BLaER1 (cell line): ENCODE results near the gene DAW1.
"Not testable (repeated sequence)": the region's sequence is repeated elsewhere in the genome, so short reads cannot be mapped to it uniquely, and the experiment has no call there.

Experiments
- H3K27ac ChIP-seq: shearing (Covaris generic); formaldehyde crosslinking; 2 replicates; pipeline ENCODE4 v1.8.1; 2022
- H3K27me3 ChIP-seq: shearing (Covaris generic); formaldehyde crosslinking; 2 replicates; pipeline ENCODE4 v1.8.1; 2022
- H3K36me3 ChIP-seq: shearing (Covaris generic); formaldehyde crosslinking; 2 replicates; pipeline ENCODE4 v1.8.1; 2022
- H3K4me1 ChIP-seq: shearing (Covaris generic); formaldehyde crosslinking; 2 replicates; pipeline ENCODE4 v1.8.1; 2022
- H3K4me2 ChIP-seq: shearing (Covaris generic); formaldehyde crosslinking; 2 replicates; pipeline ENCODE4 v1.8.1; 2022
- H3K4me3 ChIP-seq: shearing (Covaris generic); formaldehyde crosslinking; 2 replicates; pipeline ENCODE4 v1.8.1; 2022
- H3K9ac ChIP-seq: shearing (Covaris generic); formaldehyde crosslinking; 2 replicates; pipeline ENCODE4 v1.8.1; 2022
- H3K9me3 ChIP-seq: shearing (Covaris generic); formaldehyde crosslinking; 2 replicates; pipeline ENCODE4 v1.8.1; 2022
- H4K20me1 ChIP-seq: shearing (Covaris generic); formaldehyde crosslinking; 2 replicates; pipeline ENCODE4 v1.8.1; 2022
- Cebpa-rat ChIP-seq: shearing (Covaris generic); IDR thresholded peaks from 2 replicates; pipeline ENCODE4 v1.8.1; 2022

DAW1 gene

GRCh38 chr2:227906991-227907390 lies 35.6 kb downstream of the DAW1 start:
- Histone ChIP-seq H4K20me1 (no peaks in the 10 kb centered on the region), H3K9me3 (no peaks in the 10 kb centered on the region), H3K4me1 (no peaks in the 10 kb centered on the region), H3K27me3 (no peaks in the 10 kb centered on the region), H3K27ac (no peak overlapping the region), H3K36me3 (no peaks in the 10 kb centered on the region), H3K4me3 (no peak overlapping the region), H3K4me2 (no peak overlapping the region), H3K9ac (no peak overlapping the region)
- TF ChIP-seq Cebpa-rat = no peak; the same call in 1 of the 2 replicates

GRCh38 chr2:227908266-227909054 lies 37.0 kb downstream of the DAW1 start:
- Histone ChIP-seq H3K27ac (no peak overlapping the region), H3K4me1 (no peaks in the 10 kb centered on the region), H3K4me2 (no peak overlapping the region), H4K20me1 (no peaks in the 10 kb centered on the region), H3K4me3 (no peak overlapping the region), H3K36me3 (no peaks in the 10 kb centered on the region), H3K27me3 (no peaks in the 10 kb centered on the region), H3K9me3 (no peaks in the 10 kb centered on the region), H3K9ac (no peak overlapping the region)
- no peak for TF ChIP-seq Cebpa-rat

- Histone ChIP-seq H3K4me3 (no peak overlapping the region), H3K9me3 (no peaks in the 10 kb centered on the region), H3K36me3 (no peaks in the 10 kb centered on the region), H3K4me1 (no peaks in the 10 kb centered on the region), H3K9ac (no peak overlapping the region), H3K4me2 (no peak overlapping the region), H3K27ac (no peak overlapping the region), H4K20me1 (no peaks in the 10 kb centered on the region), H3K27me3 (no peaks in the 10 kb centered on the region)
- no peak for TF ChIP-seq Cebpa-rat
These were observed 42.9 kb downstream of the DAW1 start for GRCh38 chr2:227914362-227914761.

GRCh38 chr2:227921648-227922047 lies 50.2 kb downstream of the DAW1 start:
- Histone ChIP-seq H3K27ac (no peak overlapping the region), H3K9me3 (0 out of 2 replicates have a peak, but pooled peaks cover under 1% of the 10 kb centered on the region), H3K4me3 (no peak overlapping the region), H3K9ac (no peak overlapping the region), H3K4me2 (no peak overlapping the region), H4K20me1 (no peaks in the 10 kb centered on the region), H3K4me1 (no peaks in the 10 kb centered on the region), H3K36me3 (no peaks in the 10 kb centered on the region), H3K27me3 (no peaks in the 10 kb centered on the region)
- no peak for TF ChIP-seq Cebpa-rat

GRCh38 chr2:227932001-227932400 lies 60.6 kb downstream of the DAW1 start:
- Histone ChIP-seq H3K4me2 (no peak overlapping the region), H3K27me3 (no peaks in the 10 kb centered on the region), H4K20me1 (no peaks in the 10 kb centered on the region), H3K4me1 (no peaks in the 10 kb centered on the region), H3K9me3 (peaks cover 17% of the 10 kb centered on the region), H3K27ac (no peak overlapping the region), H3K4me3 (no peak overlapping the region), H3K36me3 (no peaks in the 10 kb centered on the region), H3K9ac (no peak overlapping the region)
- no peak for TF ChIP-seq Cebpa-rat

- Histone ChIP-seq H4K20me1 (no peaks in the 10 kb centered on the region), H3K4me2 (no peak overlapping the region), H3K4me3 (no peak overlapping the region), H3K9me3 (peaks cover 13% of the 10 kb centered on the region), H3K27ac (no peak overlapping the region), H3K27me3 (no peaks in the 10 kb centered on the region), H3K9ac (no peak overlapping the region), H3K4me1 (no peaks in the 10 kb centered on the region), H3K36me3 (no peaks in the 10 kb centered on the region)
- TF ChIP-seq Cebpa-rat = no peak
These were observed 61.0 kb downstream of the DAW1 start for GRCh38 chr2:227932403-227932802.

- Histone ChIP-seq H3K4me2 (no peak overlapping the region), H3K9me3 (no peaks in the 10 kb centered on the region), H3K27ac (no peak overlapping the region), H4K20me1 (no peaks in the 10 kb centered on the region), H3K9ac (no peak overlapping the region), H3K36me3 (no peaks in the 10 kb centered on the region), H3K27me3 (no peaks in the 10 kb centered on the region), H3K4me3 (no peak overlapping the region), H3K4me1 (no peaks in the 10 kb centered on the region)
- TF ChIP-seq Cebpa-rat = no peak
These were observed 62.5 kb downstream of the DAW1 start for GRCh38 chr2:227933884-227934283.

GRCh38 chr2:227936249-227936648 lies 64.8 kb downstream of the DAW1 start:
- H3K27ac ChIP-seq, H3K4me1 ChIP-seq, H4K20me1 ChIP-seq, H3K9ac ChIP-seq, H3K4me3 ChIP-seq, H3K27me3 ChIP-seq, H3K9me3 ChIP-seq, H3K36me3 ChIP-seq, H3K4me2 ChIP-seq: not testable (repeated sequence)

- H3K9me3 ChIP-seq = no peaks in the 10 kb centered on the region
- H3K27me3 ChIP-seq = no peaks in the 10 kb centered on the region
- TF ChIP-seq Cebpa-rat = no peak
- H3K9ac ChIP-seq = no peak overlapping the region
- H3K4me2 ChIP-seq = no peak overlapping the region
- no peaks in the 10 kb centered on the region for H3K36me3 ChIP-seq
- H4K20me1 ChIP-seq = no peaks in the 10 kb centered on the region
- H3K4me3 ChIP-seq = no peak overlapping the region
- no peaks in the 10 kb centered on the region for H3K4me1 ChIP-seq
- H3K27ac ChIP-seq = no peak overlapping the region
These were observed 68.0 kb downstream of the DAW1 start for GRCh38 chr2:227939271-227940027.

GRCh38 chr2:227942021-227942420 lies 70.6 kb downstream of the DAW1 start:
- H3K27me3 ChIP-seq = no peaks in the 10 kb centered on the region
- no peaks in the 10 kb centered on the region for H4K20me1 ChIP-seq
- no peak overlapping the region for H3K4me2 ChIP-seq
- H3K9me3 ChIP-seq = peaks cover 10% of the 10 kb centered on the region
- no peak overlapping the region for H3K4me3 ChIP-seq
- no peaks in the 10 kb centered on the region for H3K4me1 ChIP-seq
- no peaks in the 10 kb centered on the region for H3K36me3 ChIP-seq
- H3K9ac ChIP-seq = no peak overlapping the region
- no peak for TF ChIP-seq Cebpa-rat
- no peak overlapping the region for H3K27ac ChIP-seq
